ENCODE results near the gene C4orf46.

The C4orf46 gene

GRCh38 chr4:158625544-158625943 is 46.1 kb downstream of the C4orf46 start:
- no peak for TF ChIP-seq USF1 (IDR thresholded peaks at IDR 0.05)
- TF ChIP-seq ZBTB7A (IDR thresholded peaks at IDR 0.05; ENCODE audit: low read depth) = no peak
- no peak for TF ChIP-seq FOXM1 (IDR thresholded peaks at IDR 0.05; ENCODE audit: borderline replicate concordance, low read depth)
- TF ChIP-seq NFIC (IDR thresholded peaks at IDR 0.05) = no peak
- no peak for TF ChIP-seq TEAD4 (IDR thresholded peaks at IDR 0.05)
- no peak for TF ChIP-seq REST (IDR thresholded peaks at IDR 0.05; ENCODE audit: low read depth)
- no peak for TF ChIP-seq CEBPB (IDR thresholded peaks at IDR 0.05)
- no peak for TF ChIP-seq TAF1 (IDR thresholded peaks at IDR 0.05; ENCODE audit: low read depth)
- TF ChIP-seq YY1 (IDR thresholded peaks at IDR 0.05; ENCODE audit: low read depth) = no peak
- TF ChIP-seq EGR1 (IDR thresholded peaks at IDR 0.05) = no peak
- TF ChIP-seq MAX (IDR thresholded peaks at IDR 0.05) = no peak
- no peak for TF ChIP-seq CREB1 (IDR thresholded peaks at IDR 0.05; ENCODE audit: low read depth)
- TF ChIP-seq RAD21 (IDR thresholded peaks at IDR 0.05; ENCODE audit: low read depth) = no peak
- TF ChIP-seq TCF12 (IDR thresholded peaks at IDR 0.05; ENCODE audit: low read depth) = no peak
- no peak for TF ChIP-seq EP300 (IDR thresholded peaks at IDR 0.05; ENCODE audit: borderline replicate concordance)

- TF ChIP-seq NFIC (IDR thresholded peaks at IDR 0.05) = no peak
- no peak for TF ChIP-seq FOXM1 (IDR thresholded peaks at IDR 0.05; ENCODE audit: borderline replicate concordance, low read depth)
- TF ChIP-seq TAF1 (IDR thresholded peaks at IDR 0.05; ENCODE audit: low read depth) = no peak
- no peak for TF ChIP-seq YY1 (IDR thresholded peaks at IDR 0.05; ENCODE audit: low read depth)
- TF ChIP-seq RAD21 (IDR thresholded peaks at IDR 0.05; ENCODE audit: low read depth) = peak; percentile 91
- TF ChIP-seq TEAD4 (IDR thresholded peaks at IDR 0.05) = no peak
- no peak for TF ChIP-seq REST (IDR thresholded peaks at IDR 0.05; ENCODE audit: low read depth)
Measured at GRCh38 chr4:158624889-158625478, 46.7 kb downstream of the C4orf46 start.

GRCh38 chr4:158622251-158622650 is 49.4 kb downstream of the C4orf46 start:
- TF ChIP-seq TEAD4 (IDR thresholded peaks at IDR 0.05) (no peak), CEBPB (IDR thresholded peaks at IDR 0.05) (no peak), USF1 (IDR thresholded peaks at IDR 0.05) (no peak), FOXM1 (IDR thresholded peaks at IDR 0.05; ENCODE audit: borderline replicate concordance, low read depth) (no peak), YY1 (IDR thresholded peaks at IDR 0.05; ENCODE audit: low read depth) (no peak), NFIC (IDR thresholded peaks at IDR 0.05) (no peak), CREB1 (IDR thresholded peaks at IDR 0.05; ENCODE audit: low read depth) (no peak), MAX (IDR thresholded peaks at IDR 0.05) (no peak), TAF1 (IDR thresholded peaks at IDR 0.05; ENCODE audit: low read depth) (no peak), EGR1 (IDR thresholded peaks at IDR 0.05) (no peak)

- no peak for TF ChIP-seq TCF12 (IDR thresholded peaks at IDR 0.05; ENCODE audit: low read depth)
- no peak for TF ChIP-seq CEBPB (IDR thresholded peaks at IDR 0.05)
- TF ChIP-seq REST (IDR thresholded peaks at IDR 0.05; ENCODE audit: low read depth) = no peak
- no peak for TF ChIP-seq USF1 (IDR thresholded peaks at IDR 0.05)
Measured at GRCh38 chr4:158621729-158622128, 50.0 kb downstream of the C4orf46 start.
